Osteoblast (primary cell): ENCODE data around the gene DYNC1I1. TPM values are rescaled to one million over a fixed set of nuclear protein-coding genes. Genes with fewer than 3 reads are reported as not detected.

ENCODE experiments used
- DNase-seq: peaks from one replicate; pipeline ENCODE4 v3.0.0; 2011; ENCODE audit warnings: low spot score, mixed read lengths; ENCODE audit not compliant: insufficient read length; ENCODE audit errors: missing footprints
- H2AFZ ChIP-seq: 2 replicates; pipeline ENCODE4 v1.6.0; 2011; ENCODE audit warnings: mild to moderate bottlenecking, low read length
- H3K27ac ChIP-seq: 2 replicates; pipeline ENCODE4 v1.5.1; 2011; ENCODE audit warnings: mild to moderate bottlenecking, low read depth, low read length, moderate library complexity
- H3K27me3 ChIP-seq: 2 replicates; pipeline ENCODE4 v1.6.0; 2012; ENCODE audit warnings: mild to moderate bottlenecking, control low read depth, inconsistent platforms, low read length, moderate library complexity; ENCODE audit not compliant: insufficient read depth
- H3K36me3 ChIP-seq: 2 replicates; pipeline ENCODE4 v1.5.1; 2011; ENCODE audit warnings: mild to moderate bottlenecking, low read length, control low read depth, moderate library complexity; ENCODE audit not compliant: insufficient read depth
- H3K4me1 ChIP-seq: 2 replicates; pipeline ENCODE4 v1.5.1; 2011; ENCODE audit warnings: mild to moderate bottlenecking, low read length, control low read depth, moderate library complexity; ENCODE audit not compliant: insufficient read depth
- H3K4me2 ChIP-seq: 2 replicates; pipeline ENCODE4 v1.6.0; 2011; ENCODE audit warnings: mild to moderate bottlenecking, low read length; ENCODE audit not compliant: insufficient read depth
- H3K4me3 ChIP-seq: fragments of 200-600 bp; sonication (generic); 3 replicates; pipeline ENCODE4 v1.5.1; 2012; ENCODE audit warnings: mild to moderate bottlenecking, low read length, inconsistent platforms; ENCODE audit not compliant: insufficient read depth
- H3K79me2 ChIP-seq: 2 replicates; pipeline ENCODE4 v1.6.0; 2012; ENCODE audit warnings: mild to moderate bottlenecking, low read length, control low read depth, inconsistent platforms; ENCODE audit not compliant: insufficient read depth
- H3K9me3 ChIP-seq: 2 replicates; pipeline ENCODE4 v1.5.1; 2011; ENCODE audit warnings: low read depth, low read length, control low read depth
- H4K20me1 ChIP-seq: 2 replicates; pipeline ENCODE4 v1.6.0; 2012; ENCODE audit warnings: mild to moderate bottlenecking, low read length, control low read depth; ENCODE audit not compliant: insufficient read depth
- total RNA-seq: library from RNA; depleted of rRNA; stranded (reverse); fragments of >200 nt; gene quantifications from 2 replicates; pipeline ENCODE4 v1.2.3, GENCODE V29; 2012
- TF ChIP-seq, protein P1 (sequence below): IDR thresholded peaks from 2 replicates; pipeline ENCODE4 v1.5.1; 2011; ENCODE audit warnings: mild to moderate bottlenecking, low read depth, low read length, moderate library complexity; ENCODE audit errors: extremely low read depth

The DYNC1I1 gene
- total RNA-seq, 1 donor = 2.2 TPM

DNA sequence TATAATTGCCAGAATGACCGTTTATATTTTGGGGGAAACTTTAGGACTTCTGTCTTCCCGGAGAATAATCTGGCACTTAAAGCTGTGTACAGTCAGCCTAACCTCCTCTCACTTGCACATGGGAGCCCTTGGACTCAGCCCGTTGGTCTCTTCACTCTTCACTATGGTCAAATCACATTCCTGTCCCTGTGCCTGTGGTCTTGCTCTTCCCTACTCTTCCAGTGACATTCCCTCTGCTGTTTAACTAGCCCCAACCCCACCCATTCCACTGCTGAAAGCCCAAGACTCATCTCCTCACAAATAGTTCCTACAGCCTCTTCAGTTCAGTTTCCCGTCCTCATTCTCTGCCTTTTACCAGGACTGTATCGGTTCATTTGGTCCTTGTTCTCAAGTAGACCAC, 135.0 kb downstream of the DYNC1I1 start:
- no peak overlapping the region for H3K27ac ChIP-seq

GRCh38 chr7:95908499-95908898, 136.1 kb downstream of the DYNC1I1 start:
- Histone ChIP-seq H3K9me3 (no peaks in the 10 kb centered on the region), H3K4me1 (no peaks in the 10 kb centered on the region), H3K4me3 (no peak overlapping the region), H3K27me3 (no peaks in the 10 kb centered on the region), H2AFZ (no peak overlapping the region), H4K20me1 (no peaks in the 10 kb centered on the region), H3K27ac (no peak overlapping the region), H3K4me2 (no peak overlapping the region), H3K79me2 (no peaks in the 10 kb centered on the region), H3K36me3 (no peaks in the 10 kb centered on the region)
- DNase-seq = no peak
- TF ChIP-seq, protein P1, sequence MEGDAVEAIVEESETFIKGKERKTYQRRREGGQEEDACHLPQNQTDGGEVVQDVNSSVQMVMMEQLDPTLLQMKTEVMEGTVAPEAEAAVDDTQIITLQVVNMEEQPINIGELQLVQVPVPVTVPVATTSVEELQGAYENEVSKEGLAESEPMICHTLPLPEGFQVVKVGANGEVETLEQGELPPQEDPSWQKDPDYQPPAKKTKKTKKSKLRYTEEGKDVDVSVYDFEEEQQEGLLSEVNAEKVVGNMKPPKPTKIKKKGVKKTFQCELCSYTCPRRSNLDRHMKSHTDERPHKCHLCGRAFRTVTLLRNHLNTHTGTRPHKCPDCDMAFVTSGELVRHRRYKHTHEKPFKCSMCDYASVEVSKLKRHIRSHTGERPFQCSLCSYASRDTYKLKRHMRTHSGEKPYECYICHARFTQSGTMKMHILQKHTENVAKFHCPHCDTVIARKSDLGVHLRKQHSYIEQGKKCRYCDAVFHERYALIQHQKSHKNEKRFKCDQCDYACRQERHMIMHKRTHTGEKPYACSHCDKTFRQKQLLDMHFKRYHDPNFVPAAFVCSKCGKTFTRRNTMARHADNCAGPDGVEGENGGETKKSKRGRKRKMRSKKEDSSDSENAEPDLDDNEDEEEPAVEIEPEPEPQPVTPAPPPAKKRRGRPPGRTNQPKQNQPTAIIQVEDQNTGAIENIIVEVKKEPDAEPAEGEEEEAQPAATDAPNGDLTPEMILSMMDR = no peak

More for the DNA sequence above, 135.0 kb downstream of the DYNC1I1 start:
- no peaks in the 10 kb centered on the region for H3K9me3 ChIP-seq
- no peak for DNase-seq
- H4K20me1 ChIP-seq = no peaks in the 10 kb centered on the region
- no peaks in the 10 kb centered on the region for H3K36me3 ChIP-seq
- no peak overlapping the region for H3K4me3 ChIP-seq
- no peak overlapping the region for H3K4me2 ChIP-seq
- H2AFZ ChIP-seq = no peak overlapping the region
- H3K79me2 ChIP-seq = no peaks in the 10 kb centered on the region
- no peaks in the 10 kb centered on the region for H3K27me3 ChIP-seq
- no peaks in the 10 kb centered on the region for H3K4me1 ChIP-seq
- TF ChIP-seq, protein P1 = no peak

- Histone ChIP-seq H3K4me1 (no peaks in the 10 kb centered on the region), H4K20me1 (no peaks in the 10 kb centered on the region), H3K79me2 (no peaks in the 10 kb centered on the region), H3K4me2 (no peak overlapping the region), H3K27ac (no peak overlapping the region), H3K27me3 (no peaks in the 10 kb centered on the region), H3K4me3 (no peak overlapping the region), H2AFZ (no peak overlapping the region), H3K36me3 (no peaks in the 10 kb centered on the region), H3K9me3 (no peaks in the 10 kb centered on the region)
- DNase-seq = no peak
- TF ChIP-seq, protein P1 = no peak
These were observed 138.0 kb downstream of the DYNC1I1 start for GRCh38 chr7:95910341-95910740.

DNA sequence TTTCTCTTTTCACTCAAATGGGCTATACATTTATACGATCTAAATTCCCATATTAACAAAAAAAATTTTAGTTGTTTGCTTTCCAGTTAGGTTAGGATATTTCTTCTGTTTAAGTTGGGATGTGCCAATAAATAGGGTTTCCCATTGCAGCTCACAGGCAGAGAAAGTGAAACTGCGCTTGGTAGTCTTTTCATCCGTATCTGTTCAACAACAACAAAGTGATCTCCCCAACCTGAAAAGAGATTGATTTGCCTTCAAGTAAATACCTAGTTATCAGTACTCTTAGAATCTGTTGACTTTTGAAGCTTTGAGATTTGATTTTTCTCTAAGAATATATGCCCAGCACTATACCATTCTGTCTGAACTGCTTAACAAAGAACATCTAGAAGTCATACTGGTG, 143.4 kb downstream of the DYNC1I1 start:
- TF ChIP-seq, protein P1 = no peak
- no peaks in the 10 kb centered on the region for H3K79me2 ChIP-seq
- DNase-seq = no peak
- H3K27me3 ChIP-seq = no peaks in the 10 kb centered on the region
- no peak overlapping the region for H3K27ac ChIP-seq
- peak overlapping the region; percentile 79 for H3K4me2 ChIP-seq
- no peaks in the 10 kb centered on the region for H4K20me1 ChIP-seq
- H2AFZ ChIP-seq = peak overlapping the region; percentile 95
- no peaks in the 10 kb centered on the region for H3K4me1 ChIP-seq
- no peaks in the 10 kb centered on the region for H3K9me3 ChIP-seq
- no peaks in the 10 kb centered on the region for H3K36me3 ChIP-seq
- peak overlapping the region; percentile 75 for H3K4me3 ChIP-seq
